HG03060 (cell line): Measurements from ENCODE around the gene GCH1.
"Not testable (repeated sequence)": the region's sequence is repeated elsewhere in the genome, so short reads cannot be mapped to it uniquely, and the experiment has no call there.

ENCODE experiments used
- ATAC-seq: cut with Tn5 transposase; IDR thresholded peaks from one replicate; pipeline ENCODE4 v1.9.1; 2021; ENCODE audit warnings: low read depth, moderate number of reproducible peaks; ENCODE audit not compliant: unreplicated experiment

Gene GCH1

GRCh38 chr14:54875648-54876047 is 27.0 kb downstream of the GCH1 start:
- ATAC-seq: not testable (repeated sequence)

DNA sequence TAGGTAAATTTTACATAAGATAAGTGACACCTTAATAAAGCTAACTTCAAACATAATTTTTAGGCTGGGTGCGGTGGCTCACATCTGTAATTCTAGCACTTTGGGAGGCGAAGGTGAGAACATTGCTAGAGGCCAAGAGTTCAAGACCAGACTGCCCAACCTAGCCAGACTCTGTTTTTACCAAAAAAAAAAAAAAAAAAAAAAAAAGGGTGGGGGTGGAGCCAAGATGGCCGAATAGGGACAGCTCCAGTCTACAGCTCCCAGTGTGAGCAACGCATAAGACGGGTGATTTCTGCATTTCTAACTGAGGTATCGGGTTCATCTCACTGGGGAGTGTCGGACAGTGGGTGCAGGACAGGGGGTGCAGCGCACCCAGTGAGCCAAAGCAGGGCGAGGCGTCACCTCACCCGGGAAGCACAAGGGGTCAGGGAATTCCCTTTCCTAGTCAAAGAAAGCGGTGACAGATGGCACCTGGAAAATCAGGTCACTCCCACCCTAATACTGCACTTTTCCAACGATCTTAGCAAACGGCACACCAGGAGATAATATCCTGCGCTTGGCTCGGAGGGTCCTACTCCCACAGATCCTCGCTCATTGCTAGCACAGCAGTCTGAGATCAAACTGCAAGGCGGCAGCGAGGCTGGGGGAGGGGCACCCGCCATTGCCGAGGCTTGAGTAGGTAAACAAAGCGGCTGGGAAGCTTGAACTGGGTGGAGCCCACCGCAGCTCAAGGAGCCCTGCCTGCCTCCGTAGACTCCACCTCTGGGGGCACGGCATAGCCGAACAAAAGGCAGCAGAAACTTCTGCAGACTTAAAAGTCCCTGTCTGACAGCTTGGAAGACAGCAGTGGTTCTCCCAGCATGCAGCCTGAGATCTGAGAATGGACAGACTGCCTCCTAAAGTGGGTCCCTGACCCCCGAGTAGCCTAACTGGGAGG is 32.2 kb downstream of the GCH1 start:
- ATAC-seq: not testable (repeated sequence)

- no peak for ATAC-seq
Observed at GRCh38 chr14:54867011-54867410, 35.6 kb downstream of the GCH1 start.

GRCh38 chr14:54866588-54866987 is 36.0 kb downstream of the GCH1 start:
- ATAC-seq: no peak

- ATAC-seq: no peak
Observed at GRCh38 chr14:54864526-54864925, 38.1 kb downstream of the GCH1 start.

GRCh38 chr14:54857830-54858269 is 44.8 kb downstream of the GCH1 start:
- peak; percentile 77 for ATAC-seq

DNA sequence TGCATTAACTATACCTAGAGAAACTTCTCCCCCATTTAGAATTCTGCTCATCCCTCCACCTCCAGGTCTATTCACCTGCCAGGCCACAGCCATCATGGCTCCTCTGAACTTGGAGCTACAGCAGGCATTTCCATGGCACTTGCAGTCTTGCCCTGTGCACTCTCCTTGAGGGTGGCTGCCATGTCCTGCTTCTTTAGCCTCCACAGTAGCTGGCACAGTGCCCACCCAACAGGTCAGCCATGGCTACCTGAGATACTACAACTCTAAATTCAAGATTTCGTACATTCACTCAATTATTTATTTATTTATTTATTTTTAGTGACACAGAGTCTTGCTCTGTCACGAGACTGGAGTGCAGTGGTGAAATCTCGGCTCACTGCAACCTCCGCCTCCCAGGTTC is 46.5 kb downstream of the GCH1 start:
- ATAC-seq: no peak

DNA sequence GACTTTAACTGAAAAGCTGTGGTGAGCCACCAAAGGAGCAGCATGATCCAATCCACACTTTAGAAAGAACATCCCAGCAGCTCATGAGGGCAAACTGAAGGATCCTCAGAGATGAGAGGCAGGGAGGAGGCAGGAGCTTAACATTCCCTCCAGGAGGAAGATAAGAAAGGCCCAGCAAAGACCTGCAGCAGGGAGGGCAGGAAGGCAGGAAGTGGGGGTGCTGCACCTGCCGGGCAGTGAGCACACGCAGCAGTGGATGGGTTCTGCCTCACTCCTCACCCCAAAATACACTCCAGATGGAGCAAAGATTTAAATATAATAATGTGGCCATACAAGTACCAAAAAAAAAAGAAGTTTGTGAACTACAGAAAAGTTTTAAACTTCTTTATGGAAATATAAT is 48.4 kb downstream of the GCH1 start:
- no peak for ATAC-seq

DNA sequence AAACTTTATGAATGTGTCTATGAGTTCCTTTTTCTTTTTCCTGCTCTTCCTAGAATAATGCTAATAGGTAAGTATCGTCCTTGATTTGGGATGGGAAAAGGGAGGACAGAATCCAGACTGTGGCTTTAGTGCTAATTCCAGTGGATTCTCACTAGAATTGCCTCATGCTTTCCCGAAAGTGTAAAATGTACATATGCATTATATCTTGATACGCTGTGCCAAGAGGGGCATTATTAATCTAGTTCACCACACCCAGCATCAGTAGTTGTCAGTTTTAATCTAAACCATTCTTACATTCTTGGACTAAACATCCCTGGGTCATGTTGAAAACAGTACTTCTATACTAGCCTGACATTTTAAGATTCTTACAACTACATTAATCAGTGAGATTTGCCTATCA is 49.3 kb downstream of the GCH1 start:
- ATAC-seq: no peak

- ATAC-seq: no peak
Observed at GRCh38 chr14:54852215-54852614, 50.4 kb downstream of the GCH1 start.

DNA sequence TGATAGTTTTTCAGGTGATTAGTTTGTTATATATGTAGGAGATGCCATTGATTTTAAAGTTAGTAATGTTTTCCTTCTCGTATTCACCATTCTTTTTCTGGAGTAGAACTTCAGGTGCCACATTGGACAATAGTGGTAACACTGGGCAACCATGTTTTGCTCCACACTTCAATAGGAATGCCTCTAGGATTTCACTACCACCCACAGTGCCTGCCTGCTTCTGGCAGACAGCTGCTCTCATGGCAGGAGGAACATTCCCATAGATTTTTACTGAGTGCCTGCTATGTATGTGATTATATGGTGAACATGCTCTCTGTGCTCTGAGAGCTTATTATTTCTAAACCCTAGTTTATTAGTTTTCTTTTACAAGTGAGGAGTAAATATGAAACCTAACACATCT is 53.7 kb downstream of the GCH1 start:
- ATAC-seq: no peak

DNA sequence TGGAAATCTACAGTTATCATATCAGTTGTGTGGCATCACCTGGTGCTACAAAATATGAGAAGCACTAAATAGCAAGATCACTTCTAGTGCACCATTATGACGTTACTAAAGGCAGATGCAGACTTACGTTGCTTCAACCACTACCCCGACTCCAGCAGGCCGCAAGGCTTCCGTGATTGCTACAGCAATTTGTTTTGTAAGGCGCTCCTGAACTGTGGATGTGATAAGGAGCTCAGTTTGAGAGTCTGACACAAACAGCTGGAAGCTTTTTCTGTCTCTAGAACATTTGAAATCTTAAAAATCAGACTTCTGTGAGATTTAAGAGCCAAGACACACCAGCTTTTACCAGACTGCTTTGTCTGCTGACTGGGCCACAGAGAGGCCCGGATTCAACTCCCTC is 57.0 kb downstream of the GCH1 start:
- ATAC-seq: no peak

DNA sequence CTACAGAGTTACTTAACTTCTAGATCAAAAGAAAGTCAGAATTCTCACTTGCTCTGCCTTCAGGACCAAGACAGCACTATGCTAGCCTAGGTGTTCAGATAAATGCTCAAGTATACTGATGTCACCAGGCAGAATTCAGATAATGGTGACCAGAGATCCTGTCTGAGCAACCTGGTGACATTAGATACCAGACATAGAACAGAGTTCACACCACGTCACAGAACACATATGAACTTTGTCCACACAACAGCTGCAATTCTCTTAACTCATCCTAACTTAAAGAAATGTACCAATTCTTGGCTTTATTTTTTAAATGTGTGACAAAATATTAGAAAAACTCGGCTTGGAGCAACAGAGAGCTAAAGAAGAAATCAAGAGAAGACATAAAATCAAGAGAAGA is 58.1 kb downstream of the GCH1 start:
- ATAC-seq: no peak

- no peak for ATAC-seq
Observed at GRCh38 chr14:54840798-54841197, 61.8 kb downstream of the GCH1 start.

GRCh38 chr14:54840336-54840735 is 62.3 kb downstream of the GCH1 start:
- no peak for ATAC-seq

DNA sequence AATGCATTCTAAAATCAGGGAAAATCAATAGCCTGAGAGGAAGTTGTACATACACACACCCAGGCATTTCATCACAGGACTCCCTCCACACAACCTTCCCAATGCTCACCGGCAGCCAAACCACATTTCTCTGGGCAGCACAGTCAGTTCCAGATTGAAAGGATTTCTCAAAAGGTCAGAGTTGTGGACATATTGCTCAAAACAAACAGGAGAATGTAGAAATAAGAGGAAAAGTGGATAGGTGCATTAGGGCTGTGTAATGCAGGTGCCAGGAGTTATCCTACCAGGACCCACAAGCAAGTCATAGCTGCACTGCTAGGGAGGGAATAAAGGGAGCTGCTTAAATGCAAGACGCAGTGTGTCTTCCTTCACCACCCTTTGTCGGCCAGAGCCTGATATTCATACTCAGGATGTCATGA is 62.9 kb downstream of the GCH1 start:
- ATAC-seq: no peak

GRCh38 chr14:54838931-54839512 is 63.6 kb downstream of the GCH1 start:
- no peak for ATAC-seq

DNA sequence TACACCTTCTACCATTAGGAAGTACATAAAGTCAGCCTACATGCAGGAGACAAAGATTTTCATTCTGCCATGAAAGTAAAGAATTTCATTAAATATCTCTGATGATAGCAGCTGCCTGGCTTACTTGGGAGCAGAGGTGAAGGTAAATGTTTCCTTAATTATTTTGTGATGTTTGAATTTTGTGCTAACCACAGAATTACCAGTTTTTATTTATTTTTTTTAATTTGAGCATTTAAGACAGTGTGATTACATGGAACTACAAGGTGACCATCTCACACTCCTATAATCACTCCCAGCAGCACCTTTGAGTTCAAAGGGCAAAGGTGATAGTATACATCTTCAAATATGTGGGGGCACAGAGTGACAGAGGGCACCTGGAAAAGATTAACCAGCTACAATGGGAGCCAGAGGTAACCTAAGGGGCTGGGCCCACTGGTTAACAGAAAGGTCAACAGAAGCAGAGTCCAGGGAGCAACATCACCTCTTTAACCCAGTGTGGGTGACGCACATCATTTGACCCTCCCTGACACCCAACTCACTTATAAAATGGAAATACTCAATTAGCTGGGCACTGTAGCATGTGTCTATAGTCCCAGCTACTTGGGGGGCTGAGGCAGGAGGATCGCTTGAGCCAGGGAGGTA is 65.0 kb downstream of the GCH1 start:
- no peak for ATAC-seq

GRCh38 chr14:54836231-54836630 is 66.4 kb downstream of the GCH1 start:
- no peak for ATAC-seq

DNA sequence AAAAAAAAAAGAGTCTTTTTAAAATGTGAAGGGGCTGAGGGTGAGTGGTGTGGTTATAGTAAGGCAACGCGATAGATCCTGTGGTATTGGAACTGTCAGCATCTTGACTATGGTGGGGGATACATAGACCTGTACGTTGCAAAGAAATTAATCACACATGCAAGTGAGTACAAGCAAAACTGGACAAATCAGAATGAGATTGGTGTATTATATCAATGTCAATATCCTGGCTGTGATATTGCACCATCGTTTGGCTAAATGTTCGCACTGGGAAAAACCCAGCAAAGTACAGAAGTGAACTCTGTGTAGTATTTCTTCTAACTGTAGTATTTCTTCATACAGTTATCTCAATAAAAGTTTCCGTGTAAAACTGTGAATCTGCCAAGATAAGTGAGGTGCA is 67.9 kb downstream of the GCH1 start:
- ATAC-seq: no peak

DNA sequence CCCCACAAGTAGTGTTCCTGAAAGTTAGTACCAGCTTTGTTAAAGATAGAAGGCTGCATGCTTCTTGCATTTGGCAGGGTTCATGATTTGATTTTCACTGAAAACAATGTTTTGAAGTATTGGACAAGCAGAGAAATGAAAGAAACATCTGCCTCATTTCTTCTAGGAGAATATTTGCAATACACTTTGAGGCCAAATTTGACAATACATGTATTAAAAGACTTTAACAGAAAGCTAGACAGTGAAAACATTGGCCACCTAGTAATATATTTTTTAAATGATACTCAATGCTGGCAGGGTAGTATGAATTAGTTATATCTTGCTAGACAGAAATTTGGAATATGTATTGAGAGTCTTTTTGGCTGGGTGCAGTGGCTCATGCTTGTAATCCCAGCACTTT is 68.5 kb downstream of the GCH1 start:
- ATAC-seq: no peak

GRCh38 chr14:54830650-54831049 is 72.0 kb downstream of the GCH1 start:
- no peak for ATAC-seq
